Left lung (tissue), 10 donors: ENCODE measurements around the gene PFKM. TPM values are rescaled to one million over a fixed set of nuclear protein-coding genes. Genes with fewer than 3 reads are reported as not detected.
"Not testable (repeated sequence)": the region's sequence is repeated elsewhere in the genome, so short reads cannot be mapped to it uniquely, and the experiment has no call there.

Experiments
- ATAC-seq: fragments of 200-7000 bp; cut with Tn5 transposase; one replicate; pipeline ENCODE4 v1.9.1; 2020; ENCODE audit warnings: moderate library complexity
- DNase-seq, 4 donors: peaks; one replicate each; pipeline ENCODE4 v3.0.0-alpha.2; 2013 to 2020
- H3K27ac ChIP-seq, 2 donors: fragments of 200-600 bp; sonication (generic) in 1 of 2; one replicate each; pipeline versions ENCODE4 v1.5.0 to v1.8.0; 2020 to 2021
- H3K27me3 ChIP-seq, 2 donors: fragments of 200-600 bp; sonication (generic) in 1 of 2; one replicate each; pipeline versions ENCODE4 v1.5.0 to v1.8.0; 2020 to 2021
- H3K36me3 ChIP-seq, 2 donors: fragments of 200-600 bp; sonication (generic) in 1 of 2; one replicate each; pipeline versions ENCODE4 v1.5.0 to v1.8.0; 2020 to 2021
- H3K4me1 ChIP-seq, 2 donors: fragments of 200-600 bp; one replicate each; pipeline ENCODE4 v1.8.0; 2021
- H3K4me3 ChIP-seq, 2 donors: fragments of 200-600 bp; sonication (generic) in 1 of 2; one replicate each; pipeline versions ENCODE4 v1.5.0 to v1.8.0; 2020 to 2021; ENCODE audit warnings: mild to moderate bottlenecking in 1 of 2
- H3K9me3 ChIP-seq, 2 donors: fragments of 200-600 bp; sonication (generic) in 1 of 2; one replicate each; pipeline versions ENCODE4 v1.5.0 to v1.8.0; 2020 to 2021
- CTCF ChIP-seq, 2 donors: fragments of 200-600 bp; sonication (generic) in 1 of 2; IDR thresholded peaks; one replicate each; pipeline versions ENCODE4 v1.5.0 to v1.8.0; 2021; ENCODE audit warnings: antibody characterized with exemption in 2 of 2
- intact Hi-C, 2 donors: fragments of 100-400 bp; cut with DNase I; formaldehyde crosslinking; loops; one replicate each; pipeline versions ENCODE4 v1.11.2 to v1.14.2; 2022
- polyA plus RNA-seq, 6 donors: library from polyadenylated mRNA; unstranded; fragments of 120-200 nt; gene quantifications; one replicate each; pipeline ENCODE4 v1.2.1, GENCODE V29; 2013; ENCODE audit not compliant: insufficient read length in 6 of 6
- total RNA-seq, 2 donors: library from RNA; stranded (reverse); fragmentation: NEBNext Ultra II Directional; extraction: Animal tissue kit (Norgen Biotek cat#: 25700); gene quantifications; one replicate each; pipeline ENCODE4 v1.2.1, GENCODE V29; 2021
- donor health status: DM: no; HTN: yes; CAD: no.
- donor health status: DM: no; HTN: no; CAD: no.

Gene PFKM
- total and polyA plus RNA-seq, 8 donors: 52.3 to 97.9 (median 73.2) TPM

GRCh38 chr12:48106681-48107613 lies 12.2 kb upstream of the PFKM start:
- Histone ChIP-seq H3K27ac (peak overlapping the region; percentile 96 to 97), H3K9me3 (no peaks in the 10 kb centered on the region), H3K27me3 (no peaks in the 10 kb centered on the region), H3K4me3 (peak overlapping the region; percentile 85 to 88), H3K36me3 (no peaks in the 10 kb centered on the region), H3K4me1 (peaks cover 17 to 37% of the 10 kb centered on the region in 2 donors)
- no peak for TF ChIP-seq CTCF (IDR thresholded peaks at IDR 0.05)
- DNase-seq (no peak), ATAC-seq (no peak)
- intact Hi-C loops: loop anchor here in 1 of 2 donors (5.0 kb wide), 1 partner anchor 50 kb away; the partner anchor contains the start of gene ASB8

DNA sequence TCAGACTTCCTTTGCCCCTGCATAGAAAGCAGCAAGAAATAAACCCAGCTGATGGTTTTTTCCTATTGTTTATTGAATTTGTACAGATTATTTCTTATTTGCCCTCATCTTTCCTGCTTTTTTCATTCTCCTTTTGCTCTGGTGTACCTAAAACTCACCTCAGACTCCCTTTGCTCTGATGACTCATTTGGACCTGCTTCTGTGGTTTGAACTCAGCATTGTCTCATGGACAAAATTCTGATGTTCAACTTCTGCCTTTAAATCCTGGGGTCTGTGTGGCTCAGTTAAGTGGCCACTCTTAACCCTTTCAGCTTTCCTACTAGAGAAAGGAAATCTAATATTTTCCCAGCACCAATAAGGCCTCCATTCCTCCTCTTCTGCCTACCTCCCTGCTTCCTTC lies 9.7 kb upstream of the PFKM start:
- intact Hi-C loops: loop anchor here in 1 of 2 donors (5.0 kb wide), 1 partner anchor 48 kb away; the partner anchor contains the start of gene ASB8
- ATAC-seq: no peak
- peaks cover 15 to 26% of the 10 kb centered on the region in 2 donors for H3K4me1 ChIP-seq
- no peak overlapping the region for H3K4me3 ChIP-seq
- H3K27ac ChIP-seq: no peak overlapping the region
- no peaks in the 10 kb centered on the region for H3K9me3 ChIP-seq
- DNase-seq: no peak
- TF ChIP-seq CTCF (IDR thresholded peaks at IDR 0.05): no peak
- H3K27me3 ChIP-seq: no peaks in the 10 kb centered on the region
- H3K36me3 ChIP-seq: no peaks in the 10 kb centered on the region

DNA sequence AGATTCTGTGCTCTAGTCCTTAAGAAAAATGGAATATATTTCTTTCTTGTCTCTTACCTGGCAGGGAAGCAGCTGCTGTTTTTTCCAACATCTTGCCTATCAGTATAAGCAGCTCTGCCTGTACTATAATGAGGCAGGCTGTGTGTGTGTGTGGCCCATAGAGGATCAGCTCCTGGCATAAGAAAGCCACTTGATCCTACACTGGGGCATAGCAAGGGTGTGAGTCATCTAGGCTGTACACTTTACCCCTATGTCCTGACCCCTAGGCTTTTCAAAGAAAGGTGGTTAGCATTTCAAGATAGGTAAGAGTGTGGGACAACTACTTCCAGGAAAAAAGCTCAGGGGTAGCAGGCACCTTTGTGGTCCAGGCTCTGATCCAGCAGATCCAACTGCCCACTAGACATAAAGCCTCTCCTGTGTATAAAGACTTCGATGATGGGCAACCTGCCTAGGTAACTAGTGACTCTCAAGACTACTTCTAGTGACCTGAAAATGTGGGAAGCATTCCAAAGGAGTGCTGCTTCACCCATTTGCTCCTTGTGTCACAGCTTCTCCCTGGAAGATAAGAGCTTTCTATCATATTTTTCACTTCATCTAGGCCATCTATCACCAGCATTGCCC lies 8.4 kb upstream of the PFKM start:
- intact Hi-C loops: no loop called here
- peak overlapping the region in 1 of 2 donors; percentile 13 for H3K27ac ChIP-seq

GRCh38 chr12:48111312-48111693 lies 7.9 kb upstream of the PFKM start:
- DNase-seq, H3K36me3 ChIP-seq, H3K9me3 ChIP-seq, H3K27ac ChIP-seq, ATAC-seq, intact Hi-C loops, H3K27me3 ChIP-seq, H3K4me3 ChIP-seq: not testable (repeated sequence)
- peaks cover 8 to 14% of the 10 kb centered on the region in 2 donors for H3K4me1 ChIP-seq

More for the DNA sequence above, 8.4 kb upstream of the PFKM start:
- TF ChIP-seq CTCF (IDR thresholded peaks at IDR 0.05): no peak
- DNase-seq (peak in 1 of 4 donors; percentile 41), ATAC-seq (peak; percentile 90)
- Histone ChIP-seq H3K4me3 (no peak overlapping the region), H3K27me3 (no peaks in the 10 kb centered on the region), H3K9me3 (no peaks in the 10 kb centered on the region), H3K4me1 (peaks cover 8 to 15% of the 10 kb centered on the region in 2 donors), H3K36me3 (no peaks in the 10 kb centered on the region)

DNA sequence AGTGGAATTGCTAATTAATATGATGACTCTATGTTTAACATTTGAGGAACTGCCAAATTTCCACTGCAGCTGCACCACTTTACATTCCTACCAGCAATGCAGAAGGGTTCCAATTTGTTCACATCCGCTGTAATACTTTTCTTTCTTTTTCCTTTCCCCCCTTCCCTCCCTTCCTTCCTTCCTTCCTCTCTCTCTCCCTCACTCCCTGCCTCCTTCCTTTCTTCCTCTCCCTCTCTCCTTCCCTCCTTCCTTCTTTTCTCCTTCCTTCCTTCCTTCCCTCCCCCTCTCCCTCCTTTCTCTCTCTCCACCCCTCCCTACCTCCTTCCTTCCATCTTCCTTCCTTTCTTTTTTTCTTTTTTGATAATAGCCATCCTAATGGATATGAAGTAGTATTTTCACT lies 3.2 kb upstream of the PFKM start:
- DNase-seq (no peak), ATAC-seq (no peak)
- H3K27me3 ChIP-seq: no peaks in the 10 kb centered on the region
- peaks cover 0 to 7% of the 10 kb centered on the region in 2 donors for H3K4me1 ChIP-seq
- no peaks in the 10 kb centered on the region for H3K9me3 ChIP-seq
- intact Hi-C loops: no loop called here
- no peak overlapping the region for H3K4me3 ChIP-seq
- no peak overlapping the region for H3K27ac ChIP-seq
- TF ChIP-seq CTCF (IDR thresholded peaks at IDR 0.05): no peak
- no peaks in the 10 kb centered on the region for H3K36me3 ChIP-seq
